ENCODE results near the gene WNT9A.
"Not testable (repeated sequence)": the region's sequence is repeated elsewhere in the genome, so short reads cannot be mapped to it uniquely, and the experiment has no call there.

Gene WNT9A

GRCh38 chr1:227947676-227948492, at the start of gene WNT9A:
TSS of gene WNT9A (minus strand) at chr1:227947932. CDS start at chr1:227947887, 45 bp downstream.
- peak; percentile 80 to 81 (median 81) for DNase-seq

- DNase-seq, result no peak
These were observed 48.6 kb upstream of the WNT9A start for GRCh38 chr1:227996187-227996950.

DNA sequence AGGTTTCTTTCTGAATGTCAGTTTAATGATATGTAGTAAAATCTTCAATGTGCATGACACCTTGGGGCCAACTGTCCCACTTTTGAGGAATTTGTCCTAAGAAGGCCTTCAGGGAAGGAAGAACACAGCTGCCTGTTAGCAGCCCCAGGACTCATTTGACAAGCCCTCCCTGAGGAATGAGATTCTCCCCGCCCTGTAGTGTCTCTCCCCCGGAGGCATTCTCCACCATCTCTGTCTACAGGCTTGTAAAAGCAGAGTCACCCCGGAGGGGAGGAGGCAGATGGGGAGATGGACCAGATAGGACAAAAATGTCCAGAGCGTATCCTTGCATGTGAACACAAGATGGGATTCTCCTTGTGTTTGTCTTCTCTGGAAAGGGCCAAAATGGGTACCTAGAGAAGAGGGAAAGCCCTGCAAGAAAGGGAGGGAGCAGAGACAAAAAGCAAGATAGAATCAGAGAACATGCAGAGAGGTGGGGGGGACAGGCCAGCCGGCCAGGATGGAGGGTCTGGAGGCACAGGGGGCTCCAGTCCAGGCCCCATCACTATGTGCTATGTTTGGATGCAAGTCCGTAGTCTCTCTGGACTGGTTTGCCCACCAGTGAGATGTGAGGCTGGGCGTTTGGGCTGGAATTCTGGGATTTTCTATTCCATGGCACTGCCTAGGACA, 47.0 kb upstream of the WNT9A start:
- no peak for DNase-seq

DNA sequence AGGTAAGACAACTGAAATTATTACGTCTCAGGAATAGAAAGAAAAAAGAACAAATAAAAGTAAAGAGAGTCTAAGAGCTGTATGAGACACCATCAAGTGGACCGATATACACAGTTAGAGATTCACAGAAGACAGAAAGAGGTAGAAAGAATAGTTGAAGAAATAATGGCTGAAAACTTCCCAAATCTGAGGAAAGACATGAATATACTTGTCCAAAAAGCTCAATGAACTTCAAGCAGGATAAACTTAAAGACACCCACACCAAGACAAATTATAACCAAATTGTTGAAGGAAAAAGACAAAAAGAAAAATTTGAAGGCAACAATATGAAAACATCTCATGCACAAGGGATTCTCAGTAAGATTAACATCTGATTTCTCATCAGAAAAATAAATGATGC, 39.4 kb upstream of the WNT9A start:
- no peak for DNase-seq

DNA sequence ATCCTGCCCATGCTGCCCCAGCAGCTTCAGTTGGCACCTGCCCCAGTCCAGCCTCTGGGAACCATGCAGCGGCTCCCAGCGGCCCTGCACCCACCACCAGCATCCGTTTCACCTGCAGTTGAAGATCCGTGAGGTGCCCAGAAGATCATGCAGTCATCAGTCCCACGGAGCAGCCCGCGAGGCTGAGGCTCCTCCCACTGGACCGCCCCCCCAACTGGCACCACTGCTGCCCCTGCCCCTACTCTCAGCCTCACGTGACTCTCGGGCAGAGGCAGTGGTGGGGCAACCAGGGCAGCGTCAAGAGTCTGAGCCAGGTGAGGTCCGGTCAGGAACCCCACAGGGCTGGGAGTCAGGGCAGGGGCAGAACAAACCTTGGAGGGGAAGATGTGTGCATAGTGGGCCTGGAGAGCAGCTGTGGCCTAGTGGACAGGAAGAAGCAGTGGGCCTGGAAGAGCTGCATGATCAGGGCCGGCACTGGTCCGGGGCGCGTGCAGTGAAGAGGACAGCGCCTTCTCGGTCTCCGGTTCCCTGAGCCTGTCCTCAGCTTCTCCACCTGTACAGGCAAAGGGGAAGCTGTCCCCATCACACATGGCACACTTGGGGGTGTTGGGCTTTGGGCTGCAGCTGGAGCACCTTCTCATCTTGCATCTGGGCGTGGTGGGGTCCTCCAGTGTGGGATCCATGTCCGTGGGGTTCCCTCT, 28.0 kb upstream of the WNT9A start:
- not testable (repeated sequence) for DNase-seq

- not testable (repeated sequence) for DNase-seq
These were observed 26.1 kb upstream of the WNT9A start for GRCh38 chr1:227973724-227974288.

DNA sequence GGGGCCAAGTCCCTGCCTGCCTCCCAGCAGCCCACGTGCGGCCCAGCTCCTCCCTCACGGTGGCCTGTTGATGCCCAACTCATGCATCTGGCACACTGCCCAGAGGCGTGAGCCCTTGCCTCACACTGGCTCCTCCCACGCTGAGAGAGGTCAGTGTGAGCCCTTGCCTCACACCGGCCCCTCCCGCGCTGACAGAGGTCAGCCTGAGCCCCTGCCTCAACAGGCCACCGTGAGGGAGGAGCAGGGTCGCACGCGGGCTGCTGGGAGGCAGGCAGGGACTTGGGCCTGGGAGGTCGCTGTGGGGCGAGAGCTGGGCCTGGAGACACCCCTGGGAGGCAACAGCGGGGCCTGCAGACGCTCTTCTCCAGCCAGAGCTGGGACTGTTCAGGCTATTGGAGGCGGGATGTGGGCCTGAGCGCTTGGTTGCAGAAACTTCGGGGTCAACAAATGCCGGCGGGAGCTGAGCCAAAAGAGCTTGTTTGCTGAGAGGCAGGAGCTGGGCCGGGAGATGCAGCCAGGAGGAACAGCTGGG, 25.2 kb upstream of the WNT9A start:
- DNase-seq, result not testable (repeated sequence)

DNA sequence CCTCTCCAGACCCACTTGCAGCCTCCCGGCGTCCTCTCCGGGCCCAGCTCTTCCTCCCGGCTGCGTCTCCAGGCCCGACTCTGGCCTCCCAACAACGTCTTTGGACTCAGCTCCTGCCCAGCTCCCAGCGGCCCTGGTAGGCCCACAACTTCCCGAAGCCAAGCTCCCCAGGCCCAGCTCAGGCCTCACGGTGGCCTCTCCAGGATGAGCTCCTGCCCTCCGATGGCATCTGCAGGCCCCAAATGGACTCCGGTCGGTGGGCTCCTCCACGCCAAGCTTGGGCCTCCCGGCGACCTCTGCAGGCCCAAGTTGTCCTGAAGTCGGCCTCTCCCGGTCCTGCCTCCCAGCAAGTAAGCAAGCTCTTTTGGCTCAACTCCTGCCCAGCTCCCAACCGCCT, 24.5 kb upstream of the WNT9A start:
- DNase-seq, result not testable (repeated sequence)

- not testable (repeated sequence) for DNase-seq
These were observed 24.0 kb upstream of the WNT9A start for GRCh38 chr1:227971643-227972282.

- not testable (repeated sequence) for DNase-seq
These were observed 23.5 kb upstream of the WNT9A start for GRCh38 chr1:227971216-227971615.

- DNase-seq, result not testable (repeated sequence)
These were observed 22.6 kb upstream of the WNT9A start for GRCh38 chr1:227970076-227970995.

DNA sequence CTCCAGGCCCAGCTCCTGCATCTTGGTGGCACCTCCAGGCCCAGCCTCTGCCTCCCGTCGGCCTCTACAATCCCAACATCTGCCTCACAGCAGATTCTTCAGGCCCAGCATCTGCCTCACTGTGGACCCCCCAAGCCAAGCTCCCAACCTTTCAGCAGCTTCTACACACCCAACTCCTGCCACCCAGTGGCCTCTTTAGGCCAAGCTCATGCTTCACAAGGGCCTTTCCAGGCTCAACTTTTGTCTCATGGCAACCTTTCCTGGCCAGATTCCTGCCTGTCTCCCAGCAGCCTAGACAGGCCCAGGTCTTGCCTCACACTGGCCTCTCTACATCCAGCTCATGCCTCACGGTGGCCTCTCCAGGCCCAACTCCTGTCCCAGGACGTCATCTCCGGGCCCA, 20.1 kb upstream of the WNT9A start:
- DNase-seq, result not testable (repeated sequence)

GRCh38 chr1:227966733-227967132, 19.0 kb upstream of the WNT9A start:
- DNase-seq, result not testable (repeated sequence)

DNA sequence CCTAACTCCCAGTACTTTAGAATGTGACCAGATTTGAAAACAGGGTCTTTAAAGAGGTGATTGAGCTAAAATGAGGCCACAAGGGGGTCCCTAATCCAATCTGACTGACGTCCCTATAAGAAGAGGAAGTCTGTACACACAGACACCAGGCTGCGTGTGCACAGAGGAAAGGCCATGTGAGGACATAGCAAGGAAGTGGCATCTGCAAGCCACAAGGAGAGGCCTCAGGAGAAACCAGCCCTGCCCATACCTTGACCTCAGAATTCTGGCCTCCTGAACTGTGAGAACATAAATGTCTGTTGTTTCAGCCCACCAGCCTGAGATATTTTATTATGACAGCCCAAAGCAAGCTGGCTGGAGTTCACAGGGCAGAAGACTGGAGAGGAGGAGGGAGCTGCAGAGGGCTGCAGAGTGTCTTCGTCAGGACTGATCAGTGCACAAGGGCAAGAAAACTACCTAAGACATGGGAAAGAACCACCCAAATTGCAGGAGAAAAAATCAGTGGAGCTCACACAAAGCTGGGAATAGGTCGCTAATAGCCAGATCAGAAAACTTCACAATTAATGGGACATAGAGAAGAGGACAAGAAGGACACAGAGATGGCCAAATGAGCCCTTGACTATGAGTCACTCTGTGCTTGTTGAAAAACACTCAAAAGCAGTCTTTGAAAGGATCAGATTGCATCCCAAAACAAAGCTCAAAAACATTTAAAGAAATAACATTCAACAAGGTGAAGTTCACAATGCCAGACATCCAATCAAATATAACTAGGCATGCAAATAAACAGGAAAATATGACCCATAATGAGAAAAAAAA, 14.1 kb upstream of the WNT9A start:
- no peak for DNase-seq

DNA sequence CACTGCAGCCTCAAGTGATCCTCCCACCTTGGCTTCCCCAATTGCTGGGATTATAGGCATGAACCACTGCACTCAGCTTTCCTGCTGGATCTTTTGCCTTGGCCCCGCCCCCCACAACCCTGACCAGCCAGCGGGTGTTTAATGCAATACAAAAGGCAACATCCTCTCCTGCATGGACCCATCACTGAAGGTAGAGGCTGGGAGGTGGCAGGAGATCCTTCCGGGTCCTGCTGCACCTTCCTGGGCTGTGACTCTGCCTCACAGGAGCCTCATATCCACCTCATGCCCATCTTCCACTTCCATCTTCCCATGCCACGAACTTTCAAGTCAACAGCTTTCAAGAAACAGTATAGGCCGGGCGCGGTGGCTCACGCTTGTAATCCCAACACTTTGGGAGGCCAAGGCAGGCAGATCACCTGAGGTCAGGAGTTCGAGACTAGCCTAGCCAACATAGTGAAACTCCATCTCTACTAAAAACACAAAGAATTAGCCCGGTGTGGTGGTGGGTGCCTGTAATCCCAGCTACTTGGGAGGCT, 11.7 kb upstream of the WNT9A start:
- DNase-seq, result no peak

DNA sequence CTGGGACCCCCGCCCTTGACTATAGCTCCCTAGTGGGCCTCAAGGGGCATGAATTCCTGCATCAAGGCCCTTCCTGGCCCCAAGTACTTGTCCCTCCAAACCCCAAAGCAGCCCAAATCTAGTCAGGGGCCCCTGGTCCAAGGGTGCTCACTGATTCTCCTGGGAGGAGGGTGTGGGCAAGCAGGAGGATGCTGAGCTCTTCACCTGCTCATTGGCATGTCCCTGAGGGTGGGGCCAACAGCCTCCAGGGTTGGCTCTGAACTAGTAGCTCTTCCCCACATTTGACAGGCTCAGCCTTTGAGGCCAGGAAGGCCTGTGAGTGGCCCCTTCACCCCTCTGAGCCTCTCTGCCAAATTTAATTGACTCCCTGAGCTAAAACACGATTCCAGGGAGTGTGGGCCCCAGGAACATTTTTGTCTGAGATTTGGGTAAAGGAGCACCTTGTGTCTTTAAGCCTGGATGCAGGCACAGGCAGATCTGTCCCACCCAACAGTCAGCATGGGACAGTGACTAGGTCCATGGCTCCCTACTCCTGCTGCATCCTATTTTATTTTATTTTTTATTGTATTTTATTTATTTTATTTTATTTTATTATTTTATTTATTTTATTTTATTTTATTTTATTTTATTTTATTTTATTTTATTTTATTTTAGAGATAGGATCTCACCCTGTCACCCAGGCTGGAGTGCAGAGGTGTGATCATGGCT, 11.0 kb upstream of the WNT9A start:
- DNase-seq, result no peak

GRCh38 chr1:227955808-227956207, 8.1 kb upstream of the WNT9A start:
- DNase-seq, result no peak

GRCh38 chr1:227954163-227954850, 6.6 kb upstream of the WNT9A start:
- DNase-seq, result no peak

All from NCI-H1417 (cell line).